ENCODE measurements around the gene RCL1.
A peak's percentile ranks its signal among the peaks of the same experiment; 100 is the strongest.

The RCL1 gene

GRCh38 chr9:4828761-4829160 is 36.0 kb downstream of the RCL1 start:
- no peaks in the 10 kb centered on the region for H3K9me3 ChIP-seq
- no peak for TF ChIP-seq Cebpa-rat (IDR thresholded peaks at IDR 0.05)
- H3K36me3 ChIP-seq: peaks cover 68% of the 10 kb centered on the region
- H3K27ac ChIP-seq: no peak overlapping the region
- H3K4me3 ChIP-seq: no peak overlapping the region
- H3K27me3 ChIP-seq: no peaks in the 10 kb centered on the region
- H3K4me2 ChIP-seq: no peak overlapping the region
- H3K9ac ChIP-seq: no peak overlapping the region
- H3K4me1 ChIP-seq: no peaks in the 10 kb centered on the region
- peaks cover 68% of the 10 kb centered on the region for H4K20me1 ChIP-seq

DNA sequence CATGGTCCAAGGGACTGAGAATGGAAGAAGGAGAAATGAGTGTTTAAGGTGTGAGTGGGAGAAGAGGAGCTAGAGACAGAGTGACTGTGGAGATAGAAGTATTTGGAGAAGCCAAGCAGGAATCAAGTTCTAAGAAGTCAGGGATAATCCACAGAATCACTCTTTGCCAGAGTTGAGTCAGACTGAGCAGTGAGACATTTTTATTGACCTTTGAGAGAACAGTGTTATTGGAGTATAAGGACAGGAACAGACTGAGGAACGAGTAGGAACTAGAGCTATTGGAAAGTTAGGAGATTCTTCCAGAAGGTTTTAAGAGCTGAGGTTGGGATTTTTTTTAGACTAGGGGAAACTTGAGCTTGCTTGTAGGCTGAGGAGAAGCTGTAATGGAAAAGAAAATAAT is 37.2 kb downstream of the RCL1 start:
- Histone ChIP-seq H3K9me3 (no peaks in the 10 kb centered on the region), H3K27ac (no peak overlapping the region), H3K27me3 (no peaks in the 10 kb centered on the region), H3K36me3 (peaks cover 80% of the 10 kb centered on the region), H3K9ac (no peak overlapping the region), H3K4me2 (no peak overlapping the region), H3K4me1 (no peaks in the 10 kb centered on the region), H4K20me1 (peaks cover 65% of the 10 kb centered on the region), H3K4me3 (no peak overlapping the region)
- TF ChIP-seq Cebpa-rat (IDR thresholded peaks at IDR 0.05): no peak

DNA sequence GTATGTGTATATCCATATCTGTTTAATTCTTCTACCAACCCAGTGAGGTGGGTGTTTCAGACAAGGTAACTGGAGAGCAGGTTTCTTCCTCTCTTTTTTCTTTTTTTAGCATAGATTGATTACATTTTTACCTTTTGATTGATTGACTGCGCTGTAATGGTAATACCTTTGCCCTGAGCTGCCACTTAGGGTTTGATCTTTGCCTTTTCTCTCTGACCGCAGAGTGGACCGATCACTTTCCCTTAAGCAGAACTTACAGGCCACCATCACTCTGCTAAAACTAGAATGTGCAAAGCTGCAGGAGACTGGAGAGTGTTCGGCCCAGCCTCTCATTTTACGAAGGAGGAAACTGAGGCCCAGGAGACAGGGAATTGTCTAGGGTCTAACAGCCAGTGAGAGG is 38.0 kb downstream of the RCL1 start:
- H3K4me1 ChIP-seq: no peaks in the 10 kb centered on the region
- TF ChIP-seq Cebpa-rat (IDR thresholded peaks at IDR 0.05): no peak
- H4K20me1 ChIP-seq: peaks cover 65% of the 10 kb centered on the region
- no peak overlapping the region for H3K27ac ChIP-seq
- no peak overlapping the region for H3K4me2 ChIP-seq
- H3K9ac ChIP-seq: no peak overlapping the region
- no peak overlapping the region for H3K4me3 ChIP-seq
- H3K36me3 ChIP-seq: peaks cover 86% of the 10 kb centered on the region
- no peaks in the 10 kb centered on the region for H3K27me3 ChIP-seq
- H3K9me3 ChIP-seq: no peaks in the 10 kb centered on the region

DNA sequence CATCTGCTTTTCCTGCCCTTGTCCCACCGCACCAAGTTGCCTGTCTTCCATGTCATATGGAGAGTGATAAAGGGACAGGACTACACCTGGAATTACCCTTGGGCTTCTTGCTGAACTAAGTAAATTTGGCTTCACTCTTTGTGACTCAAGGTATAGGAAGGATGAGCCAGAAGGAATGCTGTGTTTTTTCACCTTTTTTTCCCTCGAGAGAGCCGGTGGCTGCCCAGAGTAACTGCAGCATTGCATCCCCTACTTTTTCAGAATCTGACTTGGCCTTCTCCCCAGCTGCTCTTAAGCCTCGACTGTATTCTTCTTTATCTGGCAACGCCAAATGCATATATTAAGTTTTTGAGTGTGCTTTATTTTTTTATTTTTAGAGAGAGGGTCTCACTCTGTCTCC is 38.4 kb downstream of the RCL1 start:
- H3K9ac ChIP-seq: no peak overlapping the region
- peaks cover 86% of the 10 kb centered on the region for H3K36me3 ChIP-seq
- no peak for TF ChIP-seq Cebpa-rat (IDR thresholded peaks at IDR 0.05)
- no peak overlapping the region for H3K4me3 ChIP-seq
- peaks cover 65% of the 10 kb centered on the region for H4K20me1 ChIP-seq
- H3K4me2 ChIP-seq: no peak overlapping the region
- H3K4me1 ChIP-seq: peaks cover under 1% of the 10 kb centered on the region; the same call in 1 of the 2 replicates
- H3K27ac ChIP-seq: no peak overlapping the region
- H3K9me3 ChIP-seq: no peaks in the 10 kb centered on the region
- no peaks in the 10 kb centered on the region for H3K27me3 ChIP-seq

GRCh38 chr9:4831944-4832343 is 39.2 kb downstream of the RCL1 start:
- Histone ChIP-seq H3K4me1 (peaks cover 9% of the 10 kb centered on the region), H4K20me1 (peaks cover 65% of the 10 kb centered on the region), H3K36me3 (peaks cover 85% of the 10 kb centered on the region), H3K27ac (no peak overlapping the region), H3K4me2 (no peak overlapping the region), H3K4me3 (no peak overlapping the region), H3K27me3 (no peaks in the 10 kb centered on the region), H3K9ac (no peak overlapping the region), H3K9me3 (no peaks in the 10 kb centered on the region)
- TF ChIP-seq Cebpa-rat (IDR thresholded peaks at IDR 0.05): no peak

GRCh38 chr9:4832786-4833579 is 40.2 kb downstream of the RCL1 start:
- no peak overlapping the region for H3K4me2 ChIP-seq

DNA sequence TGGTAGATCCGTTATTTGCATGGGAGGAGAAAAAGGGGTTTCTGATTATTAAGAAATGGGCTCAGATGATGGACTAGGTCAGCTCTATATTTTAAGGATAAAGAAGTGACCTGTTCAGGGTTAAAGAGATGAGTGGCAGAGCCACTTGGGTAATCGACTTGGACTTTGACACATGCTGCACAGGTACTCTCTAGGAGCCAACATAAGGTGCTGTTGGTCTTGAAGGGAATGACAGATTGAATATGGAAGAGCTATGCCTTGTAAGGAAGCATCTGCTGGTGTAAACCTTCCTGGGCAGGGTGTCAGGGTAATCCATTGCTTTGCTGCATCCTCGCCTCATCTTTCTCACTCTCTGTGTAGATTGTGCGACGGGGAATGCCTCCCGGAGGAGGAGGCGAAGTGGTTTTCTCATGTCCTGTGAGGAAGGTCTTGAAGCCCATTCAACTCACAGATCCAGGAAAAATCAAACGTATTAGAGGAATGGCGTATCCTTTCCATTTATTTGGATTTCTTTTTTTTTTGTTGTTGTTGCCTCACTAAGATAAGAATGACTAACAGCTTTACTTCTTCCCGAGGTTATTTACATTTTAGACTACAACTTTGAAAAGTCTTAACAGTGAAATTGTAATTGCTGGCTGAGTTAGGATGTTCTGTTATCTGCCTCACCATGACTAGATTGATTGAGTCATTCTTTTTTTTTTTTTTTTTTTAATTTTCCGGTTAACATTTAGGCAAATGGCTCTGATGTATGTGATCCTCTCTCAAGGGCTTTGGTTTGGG is 41.2 kb downstream of the RCL1 start:
- Histone ChIP-seq H3K4me3 (no peak overlapping the region), H3K4me1 (peaks cover 29% of the 10 kb centered on the region), H3K27me3 (no peaks in the 10 kb centered on the region), H4K20me1 (peaks cover 75% of the 10 kb centered on the region), H3K9ac (no peak overlapping the region), H3K36me3 (peaks cover 78% of the 10 kb centered on the region), H3K4me2 (no peak overlapping the region), H3K27ac (no peak overlapping the region), H3K9me3 (no peaks in the 10 kb centered on the region)
- TF ChIP-seq Cebpa-rat (IDR thresholded peaks at IDR 0.05): no peak

More at GRCh38 chr9:4832786-4833579, 40.2 kb downstream of the RCL1 start:
- H4K20me1 ChIP-seq: peaks cover 69% of the 10 kb centered on the region
- no peak for TF ChIP-seq Cebpa-rat (IDR thresholded peaks at IDR 0.05)
- peaks cover 19% of the 10 kb centered on the region for H3K4me1 ChIP-seq
- no peaks in the 10 kb centered on the region for H3K9me3 ChIP-seq
- H3K36me3 ChIP-seq: peaks cover 78% of the 10 kb centered on the region
- no peak overlapping the region for H3K4me3 ChIP-seq
- no peak overlapping the region for H3K27ac ChIP-seq
- no peak overlapping the region for H3K9ac ChIP-seq
- H3K27me3 ChIP-seq: no peaks in the 10 kb centered on the region

DNA sequence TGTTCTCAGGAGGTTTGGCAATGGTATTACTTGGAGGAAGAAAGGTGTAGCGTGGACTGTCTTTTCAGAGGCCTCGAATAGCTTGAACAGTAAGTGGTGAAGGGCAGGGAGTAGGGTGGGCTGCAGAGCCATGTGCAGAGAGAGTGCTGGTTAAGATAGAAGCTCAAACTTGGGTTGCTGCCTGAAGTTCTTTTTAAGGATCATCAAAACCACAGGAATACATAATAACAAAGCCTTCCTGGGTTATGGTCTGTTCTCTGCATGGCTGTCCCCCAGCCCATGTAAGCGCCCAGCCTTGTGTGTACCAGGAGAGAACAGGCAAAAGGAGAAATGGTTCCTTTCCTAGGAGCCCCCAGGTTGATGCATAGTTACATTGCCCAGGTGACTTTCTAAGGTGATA is 43.9 kb downstream of the RCL1 start:
- H3K4me3 ChIP-seq: no peak overlapping the region
- H3K27ac ChIP-seq: no peak overlapping the region
- H3K27me3 ChIP-seq: no peaks in the 10 kb centered on the region
- H4K20me1 ChIP-seq: peaks cover 52% of the 10 kb centered on the region
- no peak for TF ChIP-seq Cebpa-rat (IDR thresholded peaks at IDR 0.05)
- H3K9ac ChIP-seq: no peak overlapping the region
- H3K4me2 ChIP-seq: peak overlapping the region; percentile 7; the same call in 1 of the 2 replicates
- peaks cover 79% of the 10 kb centered on the region for H3K36me3 ChIP-seq
- H3K4me1 ChIP-seq: peaks cover 30% of the 10 kb centered on the region
- no peaks in the 10 kb centered on the region for H3K9me3 ChIP-seq

DNA sequence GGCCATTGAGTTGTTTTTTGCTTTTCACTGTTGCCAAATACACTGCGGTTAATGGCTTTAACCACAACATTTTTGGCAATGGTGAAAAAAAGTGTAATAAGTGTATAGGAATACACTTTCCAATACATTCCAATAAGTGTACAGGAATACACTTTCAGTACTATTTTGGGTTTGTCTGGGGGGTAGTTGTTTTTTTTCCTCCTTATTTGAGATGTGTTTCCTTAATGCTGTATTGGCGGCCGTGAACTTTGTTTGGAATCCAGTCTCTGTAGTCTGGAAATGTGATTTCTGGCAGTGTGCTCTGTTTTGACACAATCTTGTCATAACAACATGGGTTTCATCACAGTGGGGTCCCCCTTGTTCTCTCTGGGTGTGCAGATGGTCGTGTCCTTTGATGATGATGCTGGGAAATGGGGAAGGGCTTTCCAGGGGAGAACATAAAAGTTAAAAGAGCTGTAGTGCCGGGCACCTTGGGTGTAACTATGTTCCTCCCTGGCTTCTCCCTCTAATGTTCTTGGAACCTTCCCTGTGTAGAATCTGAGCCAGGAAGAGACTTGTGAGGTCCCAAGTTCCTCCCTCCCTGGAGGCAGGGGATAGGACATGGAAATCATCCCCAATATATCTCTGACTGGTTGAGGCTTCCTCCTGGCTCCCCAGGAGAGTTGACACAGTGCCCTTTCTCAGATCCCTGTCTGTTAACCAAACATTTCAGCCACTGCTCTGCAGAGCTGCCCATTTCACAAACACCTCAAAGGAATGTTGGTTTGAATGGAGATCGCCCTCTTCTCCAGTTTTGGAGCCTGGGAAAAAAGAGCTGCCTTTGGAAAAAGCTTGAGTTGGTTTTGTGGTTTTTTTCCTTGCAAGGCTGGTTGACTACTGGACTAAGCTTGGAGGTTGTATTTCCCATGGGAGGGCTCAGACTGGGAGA is 44.8 kb downstream of the RCL1 start:
- H3K9me3 ChIP-seq: no peaks in the 10 kb centered on the region
- TF ChIP-seq Cebpa-rat (IDR thresholded peaks at IDR 0.05): no peak
- peak overlapping the region; percentile 50 for H3K27ac ChIP-seq
- peaks cover 34% of the 10 kb centered on the region for H3K4me1 ChIP-seq
- peak overlapping the region; percentile 15; the same call in 1 of the 2 replicates for H3K9ac ChIP-seq
- peak overlapping the region; percentile 79 for H3K4me2 ChIP-seq
- H4K20me1 ChIP-seq: peaks cover 47% of the 10 kb centered on the region
- no peaks in the 10 kb centered on the region for H3K27me3 ChIP-seq
- peaks cover 79% of the 10 kb centered on the region for H3K36me3 ChIP-seq
- no peak overlapping the region for H3K4me3 ChIP-seq

All from BLaER1 (cell line).